ENCODE measurements around the gene TMIGD1.

DNA sequence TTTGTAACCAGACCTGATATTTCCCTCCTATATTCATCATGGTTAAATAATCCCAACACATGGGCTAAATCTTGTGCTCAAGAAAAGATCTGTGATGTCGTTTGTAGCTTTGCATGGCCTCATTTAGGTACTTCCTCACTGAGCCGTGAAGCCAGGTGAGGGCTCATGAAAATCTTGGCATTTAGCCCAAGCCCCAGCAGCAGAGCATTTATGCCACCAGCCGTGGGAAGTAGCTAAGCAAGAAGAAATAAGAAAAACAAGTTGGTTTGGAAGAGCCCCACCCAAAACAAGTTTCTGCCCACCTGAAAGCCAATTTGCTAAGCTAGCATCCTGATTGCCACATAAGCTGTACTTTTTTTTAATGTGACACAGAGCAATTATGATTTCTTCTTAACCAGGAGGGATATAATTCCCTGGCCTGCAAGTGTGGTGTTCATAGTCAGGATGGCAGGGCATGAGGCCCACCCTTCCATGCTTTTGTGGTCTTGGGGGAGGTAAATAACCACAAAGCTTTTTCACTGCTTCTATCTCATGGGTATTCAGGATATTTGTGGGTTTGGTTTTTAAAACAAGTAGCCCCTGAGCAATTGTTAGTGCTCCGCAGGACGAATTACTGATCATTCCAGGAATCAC is 10.5 kb downstream of the TMIGD1 start:
- TF ChIP-seq, protein P1, sequence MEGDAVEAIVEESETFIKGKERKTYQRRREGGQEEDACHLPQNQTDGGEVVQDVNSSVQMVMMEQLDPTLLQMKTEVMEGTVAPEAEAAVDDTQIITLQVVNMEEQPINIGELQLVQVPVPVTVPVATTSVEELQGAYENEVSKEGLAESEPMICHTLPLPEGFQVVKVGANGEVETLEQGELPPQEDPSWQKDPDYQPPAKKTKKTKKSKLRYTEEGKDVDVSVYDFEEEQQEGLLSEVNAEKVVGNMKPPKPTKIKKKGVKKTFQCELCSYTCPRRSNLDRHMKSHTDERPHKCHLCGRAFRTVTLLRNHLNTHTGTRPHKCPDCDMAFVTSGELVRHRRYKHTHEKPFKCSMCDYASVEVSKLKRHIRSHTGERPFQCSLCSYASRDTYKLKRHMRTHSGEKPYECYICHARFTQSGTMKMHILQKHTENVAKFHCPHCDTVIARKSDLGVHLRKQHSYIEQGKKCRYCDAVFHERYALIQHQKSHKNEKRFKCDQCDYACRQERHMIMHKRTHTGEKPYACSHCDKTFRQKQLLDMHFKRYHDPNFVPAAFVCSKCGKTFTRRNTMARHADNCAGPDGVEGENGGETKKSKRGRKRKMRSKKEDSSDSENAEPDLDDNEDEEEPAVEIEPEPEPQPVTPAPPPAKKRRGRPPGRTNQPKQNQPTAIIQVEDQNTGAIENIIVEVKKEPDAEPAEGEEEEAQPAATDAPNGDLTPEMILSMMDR (IDR thresholded peaks at IDR 0.05): no peak
- TF ChIP-seq EZH2phosphoT487 (IDR thresholded peaks at IDR 0.05): no peak

Data from neural progenitor cell (in vitro differentiated cells).